RWPE1 (cell line): ENCODE measurements around the gene ZBTB7C.
"Not testable (repeated sequence)": the region's sequence is repeated elsewhere in the genome, so short reads cannot be mapped to it uniquely, and the experiment has no call there.

ENCODE experiments used
- CTCF ChIA-PET: fragments of 350-600 bp; sonication (Branson Sonifier 250); formaldehyde crosslinking; extraction: SDS; loops from one replicate; lab custom pipeline; 2021; lab: Yijun Ruan, JAX
- POLR2A ChIA-PET: fragments of 400-600 bp; formaldehyde crosslinking; extraction: SDS; loops from one replicate; lab custom pipeline; 2020; ENCODE audit warnings: antibody characterized with exemption; ENCODE audit not compliant: low non-redundant PET; lab: Yijun Ruan, JAX
- DNase-seq: peaks from one replicate; pipeline ENCODE4 v3.0.0; 2012; ENCODE audit warnings: low spot score
- H3K27ac ChIP-seq: fragments of 450-650 bp; 2 replicates; pipeline ENCODE4 v1.5.1; 2017
- TF ChIP-seq, protein P1 (sequence below): fragments of 450-650 bp; conservative IDR thresholded peaks from 2 replicates; pipeline ENCODE4 v1.5.1; 2017; ENCODE audit warnings: low read depth, mild to moderate bottlenecking

Gene ZBTB7C

DNA sequence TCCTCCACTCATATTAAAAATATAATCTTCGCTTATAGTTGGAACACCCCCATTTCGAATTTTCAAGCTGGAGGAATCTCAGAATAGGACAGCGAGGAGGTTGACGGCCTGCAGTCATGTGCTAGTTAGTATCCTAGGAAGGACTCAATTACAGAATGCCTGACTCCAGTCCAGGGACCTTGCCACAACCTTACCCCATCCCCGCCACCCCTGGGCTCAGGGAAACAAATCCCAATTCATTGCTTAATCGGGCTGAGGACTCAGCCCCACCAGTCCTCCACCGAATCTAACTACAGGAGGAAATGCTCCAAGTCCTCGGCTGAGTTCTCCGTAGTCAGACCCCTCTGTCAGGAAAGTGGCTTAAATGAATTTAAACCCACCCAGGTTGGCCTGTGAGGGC lies 31.7 kb upstream of the ZBTB7C start:
- TF ChIP-seq, protein P1, sequence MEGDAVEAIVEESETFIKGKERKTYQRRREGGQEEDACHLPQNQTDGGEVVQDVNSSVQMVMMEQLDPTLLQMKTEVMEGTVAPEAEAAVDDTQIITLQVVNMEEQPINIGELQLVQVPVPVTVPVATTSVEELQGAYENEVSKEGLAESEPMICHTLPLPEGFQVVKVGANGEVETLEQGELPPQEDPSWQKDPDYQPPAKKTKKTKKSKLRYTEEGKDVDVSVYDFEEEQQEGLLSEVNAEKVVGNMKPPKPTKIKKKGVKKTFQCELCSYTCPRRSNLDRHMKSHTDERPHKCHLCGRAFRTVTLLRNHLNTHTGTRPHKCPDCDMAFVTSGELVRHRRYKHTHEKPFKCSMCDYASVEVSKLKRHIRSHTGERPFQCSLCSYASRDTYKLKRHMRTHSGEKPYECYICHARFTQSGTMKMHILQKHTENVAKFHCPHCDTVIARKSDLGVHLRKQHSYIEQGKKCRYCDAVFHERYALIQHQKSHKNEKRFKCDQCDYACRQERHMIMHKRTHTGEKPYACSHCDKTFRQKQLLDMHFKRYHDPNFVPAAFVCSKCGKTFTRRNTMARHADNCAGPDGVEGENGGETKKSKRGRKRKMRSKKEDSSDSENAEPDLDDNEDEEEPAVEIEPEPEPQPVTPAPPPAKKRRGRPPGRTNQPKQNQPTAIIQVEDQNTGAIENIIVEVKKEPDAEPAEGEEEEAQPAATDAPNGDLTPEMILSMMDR: no peak
- no peak for DNase-seq
- H3K27ac ChIP-seq: no peak overlapping the region
- ChIA-PET CTCF (no interaction called here), POLR2A (no interaction called here)

DNA sequence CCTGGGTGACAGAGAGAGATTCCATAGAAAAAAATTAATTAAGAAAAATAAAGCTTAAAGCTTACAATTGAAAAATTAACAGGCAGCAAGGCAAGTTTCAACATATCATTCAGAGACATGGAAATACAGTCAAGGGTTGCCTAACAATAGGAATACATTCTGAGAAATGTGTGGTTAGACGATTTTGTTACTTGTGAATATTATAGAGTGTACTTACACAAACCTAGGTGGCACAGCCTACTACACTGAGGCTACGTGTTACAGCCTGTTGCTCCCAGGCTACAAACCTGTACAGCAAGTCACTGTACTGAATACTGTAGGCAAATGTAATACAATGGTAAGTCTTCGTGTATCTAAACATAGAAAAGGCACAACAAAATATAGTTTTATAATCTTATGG lies 27.7 kb upstream of the ZBTB7C start:
- DNase-seq: no peak
- POLR2A ChIA-PET: no interaction called here
- TF ChIP-seq, protein P1: no peak
- CTCF ChIA-PET: interaction anchor here (0.6 to 1.0 kb wide), 2 partner anchors 9 to 1635 kb away, joined by 6 to 7 read pairs; no protein-coding TSS in a partner anchor
- no peak overlapping the region for H3K27ac ChIP-seq

DNA sequence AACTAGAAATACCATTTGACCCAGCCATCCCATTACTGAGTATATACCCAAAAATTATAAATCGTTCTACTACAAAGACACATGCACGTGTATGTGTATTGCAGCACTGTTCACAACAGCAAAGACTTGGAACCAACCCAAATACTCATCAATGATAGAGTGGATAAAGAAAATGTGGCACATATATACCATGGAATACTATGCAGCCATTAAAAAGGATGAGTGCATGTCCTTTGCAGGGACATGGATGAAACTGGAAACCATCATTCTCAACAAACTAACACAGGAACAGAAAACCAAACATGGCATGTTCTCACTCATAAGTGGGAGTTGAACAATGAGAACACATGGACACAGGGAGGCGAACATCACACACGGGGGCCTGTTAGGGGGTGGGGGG lies 25.2 kb upstream of the ZBTB7C start:
- H3K27ac ChIP-seq, POLR2A ChIA-PET, DNase-seq, CTCF ChIA-PET: not testable (repeated sequence)

DNA sequence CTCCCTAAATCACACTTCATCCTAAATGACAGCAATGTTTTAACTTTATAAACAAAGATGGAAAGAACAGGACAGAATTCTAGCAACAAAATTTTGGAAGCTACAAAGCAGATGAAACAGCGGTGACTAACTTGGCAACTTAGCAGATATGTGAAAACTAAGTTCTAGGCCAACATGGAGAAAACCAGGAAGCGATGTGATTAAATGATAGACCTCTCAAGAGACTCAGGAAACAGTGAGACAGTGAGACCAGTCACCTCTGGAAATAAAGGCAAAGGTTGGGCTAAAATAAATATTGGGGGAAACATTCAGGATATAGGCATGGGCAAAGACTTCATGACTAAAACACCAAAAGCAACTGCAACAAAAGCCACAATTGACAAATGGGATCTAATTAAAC lies 24.4 kb upstream of the ZBTB7C start:
- CTCF ChIA-PET: no interaction called here
- POLR2A ChIA-PET: no interaction called here
- TF ChIP-seq, protein P1: no peak
- H3K27ac ChIP-seq: no peak overlapping the region
- no peak for DNase-seq

DNA sequence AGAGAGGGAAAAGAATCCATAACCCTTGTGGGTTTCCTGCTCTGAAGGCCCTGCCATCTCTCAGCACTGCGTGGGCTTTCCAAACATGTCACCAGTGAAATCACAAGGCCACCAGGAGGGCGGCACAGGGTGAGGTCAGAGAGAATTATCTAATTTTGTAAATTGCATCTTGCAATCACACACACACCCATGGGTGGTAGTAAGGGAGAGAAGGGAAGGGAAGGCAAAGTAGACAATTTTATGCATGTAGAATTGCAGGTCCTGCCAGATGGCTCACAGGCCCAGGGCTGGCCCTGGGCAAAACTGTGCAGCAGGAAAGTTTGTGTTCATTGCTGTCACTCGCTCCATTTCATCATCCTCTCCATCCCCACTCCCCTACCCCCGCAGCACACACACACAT lies 21.0 kb upstream of the ZBTB7C start:
- no peak overlapping the region for H3K27ac ChIP-seq
- DNase-seq: no peak
- TF ChIP-seq, protein P1: no peak
- POLR2A ChIA-PET: no interaction called here
- CTCF ChIA-PET: no interaction called here

DNA sequence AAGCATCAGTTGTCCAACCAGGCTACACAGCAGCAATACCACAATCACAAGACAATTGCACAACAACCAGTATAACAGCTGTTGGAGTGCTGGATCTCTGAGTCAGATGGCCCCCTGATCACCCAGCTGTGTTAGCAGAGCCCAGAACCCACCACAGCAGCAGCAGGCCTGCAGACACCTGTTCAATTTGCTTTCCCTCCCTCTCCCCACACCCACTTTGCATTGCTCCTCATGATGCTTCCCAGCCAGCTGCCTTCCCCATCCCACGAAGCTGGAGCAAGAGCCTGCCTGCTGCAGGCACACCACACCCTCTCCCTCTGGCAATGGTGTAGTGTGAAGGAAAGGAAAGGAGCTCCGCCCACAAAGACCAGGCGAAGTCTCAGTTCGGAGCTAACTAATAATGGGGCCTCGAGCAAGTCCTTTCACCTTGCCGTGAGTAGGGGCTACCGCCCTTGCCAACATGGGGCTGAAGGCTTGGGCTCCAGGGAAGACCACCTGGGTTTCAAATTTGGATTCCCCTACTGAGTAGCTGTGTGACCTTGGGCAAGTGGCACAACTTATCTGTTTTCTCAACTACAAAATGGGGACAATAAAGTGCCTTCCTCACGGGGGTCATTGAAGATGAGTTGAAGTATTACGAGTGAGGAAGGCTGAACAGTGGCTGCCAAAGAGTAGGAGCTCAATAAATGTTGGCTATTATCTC lies 19.4 kb upstream of the ZBTB7C start:
- H3K27ac ChIP-seq: no peak overlapping the region
- no peak for DNase-seq
- TF ChIP-seq, protein P1: no peak
- ChIA-PET POLR2A (interaction anchor here (0.8 kb wide), 1 partner anchor 301 kb away, joined by 3 read pairs; no protein-coding TSS in a partner anchor), CTCF (no interaction called here)

DNA sequence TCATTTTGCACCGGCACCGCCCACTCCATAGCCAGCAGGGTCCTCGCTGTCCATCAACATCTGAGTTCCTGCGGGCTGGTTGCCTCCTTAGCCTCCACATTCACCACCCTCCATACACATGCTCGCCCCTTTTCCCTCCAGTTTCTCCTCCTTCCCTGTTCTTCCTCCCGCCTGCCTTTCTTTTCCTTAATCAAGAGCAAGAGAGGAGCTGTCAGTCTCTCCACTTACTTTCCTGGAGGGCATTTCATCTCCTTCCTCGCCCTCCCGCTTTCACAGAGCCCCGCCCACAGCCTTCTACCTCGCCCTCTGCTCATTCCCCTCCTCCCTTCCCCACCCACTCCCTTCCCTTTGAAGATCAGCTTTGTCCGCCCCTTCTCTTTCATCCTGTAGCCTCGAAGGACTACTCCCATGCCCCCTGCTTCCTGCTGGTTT lies 13.8 kb upstream of the ZBTB7C start:
- CTCF ChIA-PET: no interaction called here
- POLR2A ChIA-PET: no interaction called here
- TF ChIP-seq, protein P1: no peak
- no peak overlapping the region for H3K27ac ChIP-seq
- no peak for DNase-seq
